Measurements from ENCODE around the gene GMEB1. TPM values are rescaled to one million over a fixed set of nuclear protein-coding genes. Genes with fewer than 3 reads are reported as not detected.

The GMEB1 gene
- 1 to 10 TPM; 3.6 to 7.7 (median 5.0) TPM for total RNA-seq
- polyA plus RNA-seq: 1 to 10 TPM; 2.2 TPM

- DNase-seq (peak; percentile 83 to 96 (median 88)), ATAC-seq (peak; percentile 92 to 95 (median 94)), FAIRE-seq (no peak)
- Histone ChIP-seq H3K27ac (peak within 1 kb of the TSS; percentile 86 to 96 (median 94)), H3K36me3 (no peaks in the 10 kb centered on the region), H3K4me1 (peaks cover 4 to 7% (median 5%) of the 10 kb centered on the region in 3 donors), H3K9me3 (no peaks in the 10 kb centered on the region), H3K27me3 (no peaks in the 10 kb centered on the region), H3K4me3 (peak within 1 kb of the TSS; percentile 65 to 99 (median 90))
- intact Hi-C loops (cut with DNase I): no loop called here
- WGBS, 2 donors: 1% methylated on average over 29 to 36 of the region's 57 CpGs
- no peak for TF ChIP-seq CTCF (IDR thresholded peaks at IDR 0.05)
These were observed at the start of gene GMEB1 for GRCh38 chr1:28668191-28668955. GMEB1 (plus strand) TSS chr1:28668784; CDS start chr1:28683613, 14,829 bp downstream.

GRCh38 chr1:28631713-28632112 is 36.9 kb upstream of the GMEB1 start:
- Histone ChIP-seq H3K4me1 (no peaks in the 10 kb centered on the region), H3K9me3 (no peaks in the 10 kb centered on the region), H3K36me3 (no peaks in the 10 kb centered on the region), H3K4me3 (no peak overlapping the region), H3K27ac (no peak overlapping the region), H3K27me3 (no peaks in the 10 kb centered on the region)
- no peak for FAIRE-seq
- 93 to 95% methylated on average over 1 of the region's 1 CpG for WGBS, 2 donors
- TF ChIP-seq CTCF (IDR thresholded peaks at IDR 0.05): no peak
- no peak for ATAC-seq
- intact Hi-C loops (cut with DNase I): no loop called here
- DNase-seq: no peak

- ATAC-seq: no peak
- FAIRE-seq: no peak
- intact Hi-C loops (cut with DNase I): no loop called here
These were observed 36.0 kb upstream of the GMEB1 start for GRCh38 chr1:28632560-28632959.

GRCh38 chr1:28640766-28641165 is 27.8 kb upstream of the GMEB1 start:
- TF ChIP-seq CTCF (IDR thresholded peaks at IDR 0.05): no peak
- no peak for DNase-seq
- intact Hi-C loops (cut with DNase I): no loop called here
- Histone ChIP-seq H3K9me3 (no peaks in the 10 kb centered on the region), H3K4me3 (no peak overlapping the region), H3K27ac (no peak overlapping the region), H3K36me3 (no peaks in the 10 kb centered on the region), H3K4me1 (peaks cover 3 to 23% (median 5%) of the 10 kb centered on the region in 3 donors), H3K27me3 (no peaks in the 10 kb centered on the region)
- ATAC-seq: no peak
- 95 to 100% methylated on average over 1 of the region's 1 CpG for WGBS, 2 donors
- no peak for FAIRE-seq

More at GRCh38 chr1:28632560-28632959, 36.0 kb upstream of the GMEB1 start:
- Histone ChIP-seq H3K4me1 (no peaks in the 10 kb centered on the region), H3K9me3 (no peaks in the 10 kb centered on the region), H3K36me3 (no peaks in the 10 kb centered on the region), H3K4me3 (no peak overlapping the region), H3K27ac (no peak overlapping the region), H3K27me3 (no peaks in the 10 kb centered on the region)
- no peak for TF ChIP-seq CTCF (IDR thresholded peaks at IDR 0.05)
- 92 to 94% methylated on average over 4 of the region's 4 CpGs for WGBS, 2 donors
- DNase-seq: no peak

Measured in pancreas (tissue), 10 donors.